OCI-M2 (cell line): Measurements from ENCODE around the gene ARL6IP5.

Source experiments
- DNase-seq: peaks from one replicate; lab custom pipeline; 2025; ENCODE audit not compliant: unreplicated experiment; lab: John Stamatoyannopoulos, UW

The ARL6IP5 gene

DNA sequence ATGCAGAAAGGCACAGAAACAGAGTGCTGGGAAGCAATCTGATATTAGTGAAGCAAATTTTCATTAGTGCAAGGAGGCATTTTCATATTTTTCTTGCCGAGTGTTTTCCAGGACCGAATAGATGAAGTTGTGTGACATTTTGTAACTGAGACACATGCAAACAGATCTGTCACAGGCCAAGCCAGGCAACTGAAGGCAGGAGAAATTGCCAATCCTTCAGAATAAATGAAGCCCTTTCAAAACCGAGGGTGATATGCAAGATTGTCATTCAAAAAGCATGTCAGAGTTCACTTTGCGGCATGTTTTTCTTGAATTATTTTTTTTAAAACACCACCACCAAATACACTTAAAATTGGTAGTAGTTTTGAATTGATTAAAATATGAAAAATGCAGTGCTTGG, 31.4 kb downstream of the ARL6IP5 start:
- no peak for DNase-seq

DNA sequence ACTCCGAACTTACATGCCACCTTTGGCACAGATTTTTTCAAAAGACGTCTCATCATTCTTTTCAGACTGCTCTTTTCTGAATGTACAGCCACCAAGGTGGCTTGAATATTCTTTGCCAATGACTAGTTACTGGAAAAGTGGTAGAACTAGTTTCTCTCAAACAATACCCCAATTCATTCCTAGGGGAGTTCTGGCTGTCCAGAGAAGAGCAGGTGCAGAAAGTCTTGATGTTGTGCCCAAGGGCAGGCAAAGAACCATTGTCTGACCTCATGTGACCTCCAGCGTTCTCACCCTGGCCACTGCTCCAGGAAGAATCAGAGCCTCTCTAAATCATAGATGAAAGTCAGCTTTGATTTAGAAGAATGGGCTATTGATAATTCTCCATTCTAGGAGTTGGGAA, 32.2 kb downstream of the ARL6IP5 start:
- DNase-seq: no peak

DNA sequence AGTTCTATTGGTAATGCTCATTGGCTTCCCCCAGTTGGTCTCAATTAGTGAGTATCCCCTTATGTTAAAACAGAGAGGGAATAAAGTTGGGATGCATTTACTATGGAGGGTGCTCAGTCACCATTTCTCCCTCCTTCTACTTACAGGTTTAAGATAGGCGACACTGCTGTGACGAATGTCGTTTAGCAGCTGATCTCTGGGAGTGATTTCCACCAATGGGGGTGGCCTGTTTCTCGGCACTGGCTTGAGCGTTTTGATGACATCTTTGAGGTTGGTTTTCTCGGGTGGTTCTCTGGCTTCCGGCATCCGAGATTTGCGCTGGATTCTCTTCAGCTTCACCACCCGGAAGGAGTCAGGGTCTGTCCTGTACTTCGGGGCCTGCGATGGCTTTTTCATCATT, 33.8 kb downstream of the ARL6IP5 start:
- no peak for DNase-seq

DNA sequence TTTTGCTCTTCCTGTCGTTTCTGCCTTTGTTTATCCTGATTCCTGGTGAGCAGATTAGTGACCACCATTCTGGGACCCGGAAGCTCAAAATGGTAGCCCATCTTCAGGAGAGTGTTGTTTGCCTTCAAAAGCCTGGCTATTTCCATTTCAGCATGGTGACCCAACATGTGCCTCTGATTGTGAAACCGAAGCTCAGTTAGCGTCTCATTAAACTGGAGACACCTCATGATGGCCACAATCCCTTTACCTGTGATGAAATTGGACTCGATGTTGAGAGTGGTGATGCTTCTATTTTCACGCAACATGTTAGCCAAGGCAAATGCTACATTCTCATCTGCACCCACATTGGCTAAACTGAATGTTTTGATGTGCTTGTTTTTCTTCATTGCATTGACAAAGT, 34.4 kb downstream of the ARL6IP5 start:
- no peak for DNase-seq

DNA sequence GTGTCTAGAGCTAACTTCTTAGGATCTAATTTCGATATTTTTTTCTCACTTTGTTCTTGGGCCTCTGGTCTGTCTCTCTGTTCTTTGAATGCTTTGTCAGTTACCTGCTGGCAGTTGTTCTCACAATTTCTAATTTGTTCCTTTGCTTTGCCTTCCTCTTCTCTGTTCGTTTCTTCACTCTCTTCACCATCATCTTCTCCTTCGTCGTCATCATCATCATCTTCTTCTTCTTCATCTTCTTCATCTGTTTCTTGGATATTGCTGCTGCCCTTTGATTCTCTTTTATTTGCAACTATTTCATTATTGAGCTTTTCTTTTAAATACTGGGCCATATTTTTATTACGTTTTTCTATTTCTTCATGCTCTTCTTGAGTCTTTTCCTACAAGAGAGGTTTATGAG, 34.9 kb downstream of the ARL6IP5 start:
- DNase-seq: no peak

DNA sequence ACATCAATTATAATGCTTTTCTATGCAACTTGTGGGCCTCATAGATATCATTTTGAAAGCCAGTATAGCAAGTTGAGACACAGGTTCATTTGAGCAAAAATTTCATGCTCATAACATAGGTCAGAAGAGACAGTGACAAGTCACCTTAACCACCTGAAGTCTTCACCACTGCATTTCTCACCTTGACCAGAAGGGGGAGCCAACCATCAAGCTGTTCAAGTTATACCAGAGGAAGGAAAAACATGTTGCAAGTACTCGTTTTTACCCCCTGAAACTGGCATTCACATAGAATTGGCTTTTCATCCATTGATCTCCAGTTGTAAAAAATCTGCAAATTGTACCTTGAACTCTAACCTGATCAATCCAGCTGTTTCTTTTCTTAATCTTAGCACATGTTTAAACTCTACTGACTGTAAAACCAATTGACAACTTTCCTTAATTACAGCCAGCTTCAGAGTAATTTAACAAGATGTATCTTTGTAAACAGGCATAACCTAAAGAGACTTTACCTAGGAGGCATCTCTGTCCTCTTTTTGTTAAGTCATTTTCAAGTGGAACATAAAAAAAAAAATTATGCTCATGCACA, 36.2 kb downstream of the ARL6IP5 start:
- DNase-seq: peak; percentile 17

DNA sequence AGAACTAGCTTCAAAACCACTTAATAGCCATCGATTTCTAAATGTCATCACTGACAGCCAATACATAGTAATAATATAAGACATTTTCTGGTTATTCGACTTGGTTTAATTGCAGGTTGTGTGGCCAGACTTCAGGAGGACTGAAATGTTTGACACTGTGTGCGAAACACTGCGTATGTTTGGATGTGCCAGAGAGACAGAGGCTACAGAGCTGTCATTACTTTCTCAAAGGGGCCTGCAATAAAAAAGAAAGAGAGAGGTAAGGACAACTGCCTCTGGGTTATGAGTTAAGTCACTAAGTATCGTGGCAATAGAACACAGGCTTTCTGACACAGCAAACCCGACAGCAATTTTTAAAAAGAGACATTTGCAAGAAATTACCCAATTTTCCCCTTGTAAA, 36.8 kb downstream of the ARL6IP5 start:
- DNase-seq: no peak

DNA sequence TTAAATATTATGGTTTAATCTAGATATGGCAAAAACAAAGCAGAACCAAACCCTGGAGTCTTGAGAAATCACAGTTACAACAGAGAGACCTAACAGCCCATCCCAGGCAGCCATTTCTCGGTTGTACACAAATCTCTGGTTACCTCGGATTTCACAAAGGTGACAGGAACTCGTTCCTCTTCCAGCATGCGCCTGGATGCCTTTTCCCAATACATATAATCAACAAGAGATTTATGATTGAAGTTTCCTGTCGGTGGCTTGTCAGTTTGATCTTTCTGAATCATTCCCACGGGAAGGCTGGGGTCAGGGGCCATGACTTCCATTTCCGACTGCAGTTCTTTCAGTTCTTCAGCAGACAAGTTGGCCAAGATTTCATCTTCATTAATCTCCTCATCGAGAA, 37.2 kb downstream of the ARL6IP5 start:
- no peak for DNase-seq

DNA sequence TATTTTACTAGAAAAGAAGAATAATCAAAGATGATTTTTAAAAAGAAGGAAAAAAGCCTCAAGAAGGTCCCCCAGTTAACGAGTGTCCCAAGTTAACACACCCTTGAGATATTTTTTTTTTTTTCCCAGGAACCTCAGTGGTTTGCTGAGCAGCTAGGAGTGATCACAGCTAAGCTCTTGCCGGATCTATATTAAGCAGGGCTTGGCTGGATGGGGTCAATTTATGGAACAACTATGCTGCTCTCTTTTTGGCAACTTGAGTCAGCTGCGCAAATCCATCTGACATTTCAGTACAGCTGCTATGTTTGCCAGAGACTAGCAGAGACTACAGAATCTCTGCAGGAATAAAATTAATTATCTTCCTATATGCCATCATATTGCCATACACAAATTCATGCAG, 37.7 kb downstream of the ARL6IP5 start, which contains the start of gene LMOD3:
Gene LMOD3 (minus strand): TSS at position 193 of the 400 bp plus-strand sequence. CDS start 209 bp downstream, outside the sequence.
- no peak for DNase-seq

DNA sequence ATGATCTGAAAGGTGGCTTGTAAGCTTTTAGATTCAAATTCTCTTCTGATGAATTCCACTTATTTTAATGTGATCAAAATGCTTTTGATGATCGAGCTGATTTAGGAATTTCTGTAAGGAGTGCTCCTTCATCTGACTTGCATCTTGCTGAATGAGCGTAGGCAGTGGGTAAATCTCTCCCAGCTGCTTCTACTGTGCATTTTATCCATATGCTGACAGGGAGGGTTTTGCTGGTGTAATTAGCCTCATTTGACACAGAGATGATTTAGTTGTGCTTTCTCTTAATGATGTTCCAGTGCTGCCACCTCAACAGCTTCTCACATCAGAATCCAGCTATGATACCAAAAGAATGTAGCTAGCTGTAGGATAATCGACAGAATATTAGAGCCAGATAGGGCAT, 41.5 kb downstream of the ARL6IP5 start:
- DNase-seq: no peak

DNA sequence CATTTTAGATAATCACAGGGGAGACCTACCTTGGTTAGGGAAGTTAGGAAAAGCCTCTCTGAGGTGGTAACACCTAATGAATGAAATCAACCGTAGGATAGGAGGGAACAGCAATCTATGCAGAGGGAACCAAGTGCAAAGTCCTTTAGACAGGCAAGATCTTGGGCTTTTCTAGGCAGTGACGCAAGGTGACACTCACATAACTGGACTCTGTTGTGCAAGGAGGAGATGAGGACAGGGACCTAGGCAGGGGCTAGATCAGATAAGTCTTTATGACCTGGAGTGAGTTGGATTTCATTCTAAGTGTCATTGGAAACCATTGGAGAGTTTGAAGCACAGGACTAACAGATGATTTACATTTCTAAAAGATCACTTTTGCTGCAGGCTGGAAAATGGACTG, 42.3 kb downstream of the ARL6IP5 start:
- DNase-seq: no peak

DNA sequence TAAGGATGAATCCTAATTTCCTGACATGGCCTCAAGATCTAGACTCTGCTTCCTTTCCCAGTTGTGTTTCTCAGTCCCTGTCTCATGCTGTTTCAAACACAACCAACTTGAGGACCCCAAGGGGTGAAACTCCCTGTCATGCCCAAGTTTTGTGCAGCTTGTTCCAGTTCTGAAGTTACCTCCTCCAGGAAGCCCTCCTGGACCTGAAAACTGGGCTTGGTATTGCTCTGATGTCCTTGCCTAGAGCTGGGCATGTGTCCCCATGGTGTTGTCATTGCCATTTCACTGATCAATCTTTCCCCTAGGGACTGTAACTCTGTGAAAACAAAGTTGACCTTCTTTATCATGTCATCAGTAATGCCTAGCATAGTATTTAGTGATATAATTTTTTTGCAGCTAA, 43.8 kb downstream of the ARL6IP5 start:
- DNase-seq: no peak

DNA sequence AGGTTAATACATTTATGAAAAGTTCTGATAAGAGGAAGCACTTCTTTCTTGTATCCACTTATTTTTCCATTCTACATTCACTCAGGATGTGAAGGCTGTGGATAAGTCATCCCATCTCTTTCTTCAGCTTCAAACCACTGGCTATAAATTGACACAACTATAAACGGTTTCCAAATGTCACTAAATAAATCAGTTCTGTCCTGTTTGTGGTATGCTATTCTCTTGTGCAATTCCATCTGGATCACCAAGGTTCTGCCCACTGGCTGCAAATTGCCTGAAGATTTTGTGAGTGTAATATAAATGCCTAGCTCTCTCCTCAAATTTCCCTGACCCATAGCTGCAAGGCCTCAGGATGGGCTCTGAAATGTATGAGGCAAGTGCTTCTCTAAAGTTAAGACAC, 44.8 kb downstream of the ARL6IP5 start:
- no peak for DNase-seq

DNA sequence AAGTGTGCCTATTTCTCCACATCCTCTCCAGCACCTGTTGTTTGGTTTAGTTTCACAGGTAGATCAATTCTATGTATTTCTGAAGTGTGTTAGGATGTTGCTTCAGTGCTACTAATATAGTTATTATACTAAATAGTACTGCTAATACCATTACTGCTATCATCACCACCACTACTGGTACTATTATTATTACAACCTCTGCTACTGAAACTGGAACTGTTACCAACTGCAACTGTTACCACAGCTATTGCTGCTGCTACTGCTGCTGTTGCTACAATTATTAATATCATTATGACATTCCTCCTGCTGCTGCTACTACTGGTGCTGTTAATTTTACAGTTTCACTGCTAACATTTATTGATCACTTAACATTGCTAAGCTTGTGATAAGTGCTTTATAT, 46.0 kb downstream of the ARL6IP5 start:
- DNase-seq: no peak

DNA sequence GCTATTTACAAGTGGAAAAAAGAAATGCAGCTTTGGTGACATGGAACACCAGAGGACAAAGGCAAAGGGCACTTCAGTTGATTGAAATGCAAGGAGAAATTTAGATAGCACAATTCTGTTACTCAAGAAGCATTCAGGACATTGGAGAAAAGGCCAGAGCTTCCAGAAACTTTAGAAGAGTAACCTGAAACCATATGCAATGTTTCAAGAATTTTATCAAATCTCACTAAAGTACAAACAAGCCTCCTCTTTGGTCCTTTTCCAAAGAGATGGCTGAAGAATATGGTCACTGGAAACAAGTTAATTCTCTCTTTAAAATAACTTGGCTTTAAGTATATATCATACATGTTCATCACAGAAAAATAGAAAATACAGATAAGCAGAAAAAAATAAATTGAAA, 52.3 kb downstream of the ARL6IP5 start:
- no peak for DNase-seq

DNA sequence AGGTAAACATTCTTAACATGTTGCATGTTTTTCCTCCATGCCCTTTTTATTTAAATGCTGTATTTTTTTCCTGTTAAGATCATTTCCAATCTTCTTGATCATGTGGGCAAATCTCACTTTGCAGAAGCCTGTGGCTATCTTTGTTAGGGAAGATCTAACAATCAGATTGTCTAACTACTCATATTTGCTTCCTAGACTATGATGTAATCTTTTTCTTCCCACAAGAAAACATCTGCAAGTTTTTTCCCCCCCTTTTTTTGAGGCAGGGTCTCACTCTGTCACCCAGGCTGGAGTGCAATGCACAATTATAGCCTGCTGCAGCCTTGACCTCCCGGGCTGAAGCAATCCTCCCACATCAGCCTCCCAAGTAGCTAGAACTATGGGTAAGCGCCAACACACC, 52.7 kb downstream of the ARL6IP5 start:
- DNase-seq: no peak

DNA sequence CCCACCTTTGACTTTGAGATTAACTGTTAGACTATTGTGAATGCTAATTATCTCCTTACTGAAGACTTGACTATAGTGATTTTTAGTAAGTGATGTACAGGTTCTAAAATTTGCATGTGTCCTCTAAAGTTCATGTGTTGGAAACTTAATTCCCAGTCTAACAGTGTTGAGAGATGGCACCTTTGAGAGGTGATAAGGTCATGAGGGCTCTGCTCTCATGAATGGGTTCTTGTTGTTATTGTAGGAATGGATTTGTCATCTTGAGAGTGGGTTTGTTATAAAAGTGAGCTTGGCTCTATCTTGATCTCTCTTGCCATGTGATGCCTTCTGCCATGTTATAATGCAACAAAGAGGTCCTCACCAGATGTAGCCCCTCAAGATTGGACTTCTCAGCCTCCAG, 56.6 kb downstream of the ARL6IP5 start:
- no peak for DNase-seq

DNA sequence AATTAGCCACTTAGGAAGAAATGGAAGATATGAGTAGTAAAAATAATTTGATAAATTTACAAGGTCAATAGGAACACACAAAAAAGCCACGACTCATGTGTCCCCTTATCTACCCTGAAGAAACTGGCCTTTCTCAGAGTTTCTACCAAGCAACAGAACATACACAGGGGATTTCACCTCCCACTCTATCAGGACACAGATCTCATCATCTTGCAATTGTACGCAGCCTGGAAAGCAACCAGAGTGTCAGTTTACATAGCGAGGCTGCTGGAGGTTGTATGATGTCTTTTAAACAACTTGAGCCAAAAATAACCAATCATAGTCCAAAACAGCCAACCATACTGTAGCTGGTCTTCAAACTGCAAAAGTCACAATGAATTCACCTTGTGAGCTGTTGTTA, 57.4 kb downstream of the ARL6IP5 start:
- no peak for DNase-seq

DNA sequence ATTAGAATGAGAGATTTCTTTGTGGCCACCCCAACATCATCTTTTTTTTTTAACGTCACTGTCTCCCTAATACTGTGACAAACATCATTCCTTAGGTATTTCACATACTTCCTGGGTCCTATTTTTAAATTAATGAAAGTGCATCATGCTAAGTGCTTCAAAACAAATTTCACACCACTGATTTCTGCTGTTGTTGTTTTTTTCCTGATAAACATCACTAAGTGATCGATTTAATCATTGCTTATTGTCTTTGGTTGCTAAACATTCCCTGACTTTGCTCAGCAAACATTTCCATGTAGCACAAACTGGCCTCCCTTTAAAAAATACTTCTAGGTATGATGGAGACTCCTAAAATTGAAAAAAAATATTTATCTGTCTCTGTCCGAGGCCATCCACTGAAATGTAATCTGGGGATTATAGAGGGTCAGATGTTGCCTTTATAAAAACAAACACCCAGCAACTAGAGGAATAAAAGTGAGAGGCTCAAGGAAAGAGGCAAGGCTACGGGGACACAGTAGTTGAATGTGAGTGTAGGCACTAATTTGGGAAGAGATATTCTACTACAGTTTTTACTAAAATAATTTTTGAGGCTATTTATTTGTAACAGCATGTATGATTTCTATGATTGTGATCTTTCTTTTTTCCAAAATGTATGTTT, 58.2 kb downstream of the ARL6IP5 start:
- DNase-seq: no peak

DNA sequence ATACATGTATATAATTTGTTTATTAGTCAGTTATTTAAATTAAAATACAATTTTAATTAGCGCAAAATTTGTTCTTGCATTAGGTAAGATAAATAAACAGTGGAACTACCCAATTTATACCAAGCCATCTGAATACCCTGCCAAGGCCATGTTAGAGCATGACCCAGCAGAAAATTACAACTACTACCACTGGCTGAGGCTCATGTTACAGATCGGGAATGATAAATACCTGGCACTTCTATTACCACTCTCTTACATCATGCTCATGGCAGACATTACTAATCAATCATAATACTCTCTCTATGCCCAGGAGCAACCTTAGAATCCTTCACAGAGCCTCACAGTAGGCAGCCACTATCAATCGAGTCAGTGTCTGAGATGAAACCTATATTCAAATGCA, 58.9 kb downstream of the ARL6IP5 start:
- no peak for DNase-seq

DNA sequence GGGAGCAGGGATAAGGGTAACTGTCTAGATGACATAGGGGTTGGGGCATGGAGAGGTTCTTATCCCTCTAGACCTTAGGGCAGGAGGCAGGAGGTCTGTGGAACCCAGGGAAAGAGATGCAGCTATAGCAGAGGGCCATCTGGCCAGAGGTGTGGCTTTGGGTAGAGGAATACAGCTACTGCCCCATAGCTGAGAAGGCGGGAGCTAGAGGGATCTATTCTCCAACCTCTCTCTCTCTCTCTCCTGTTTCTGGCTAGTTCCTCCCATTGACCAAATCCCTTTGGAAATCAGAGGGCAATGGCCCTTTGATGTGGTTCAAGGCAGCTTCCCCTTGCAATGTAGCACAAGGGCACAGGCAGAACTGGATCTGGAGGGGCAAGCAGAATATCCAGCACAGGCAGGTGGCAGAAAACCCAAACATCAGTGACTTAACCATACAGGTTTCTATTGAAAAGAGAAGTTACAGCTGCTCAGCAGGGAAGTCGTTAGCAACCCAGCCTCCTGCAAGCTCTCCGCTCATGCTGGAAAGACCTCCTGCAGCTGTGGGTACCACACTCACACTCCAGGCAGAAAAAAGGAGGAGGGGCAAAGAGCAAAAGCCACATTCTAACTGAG, 60.0 kb downstream of the ARL6IP5 start:
- no peak for DNase-seq

DNA sequence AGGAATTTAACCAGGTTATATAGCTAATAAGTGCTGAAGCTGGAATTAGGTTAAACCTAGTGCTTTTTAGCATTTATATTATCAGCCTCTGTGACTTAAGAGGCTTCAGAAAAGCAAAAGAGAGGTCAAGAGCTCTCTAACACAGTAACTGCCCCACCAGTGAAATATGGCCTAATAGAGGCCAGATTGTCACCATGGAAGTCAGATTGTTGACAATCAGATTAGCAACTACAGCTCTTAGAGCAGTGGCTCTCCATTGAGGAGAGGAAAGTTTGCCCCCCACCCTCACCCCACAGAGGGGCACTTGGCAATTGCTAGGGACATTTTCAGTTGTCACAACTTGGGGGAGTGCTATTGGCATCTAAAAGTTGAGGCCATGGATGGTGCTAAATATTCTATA, 61.0 kb downstream of the ARL6IP5 start:
- DNase-seq: no peak

DNA sequence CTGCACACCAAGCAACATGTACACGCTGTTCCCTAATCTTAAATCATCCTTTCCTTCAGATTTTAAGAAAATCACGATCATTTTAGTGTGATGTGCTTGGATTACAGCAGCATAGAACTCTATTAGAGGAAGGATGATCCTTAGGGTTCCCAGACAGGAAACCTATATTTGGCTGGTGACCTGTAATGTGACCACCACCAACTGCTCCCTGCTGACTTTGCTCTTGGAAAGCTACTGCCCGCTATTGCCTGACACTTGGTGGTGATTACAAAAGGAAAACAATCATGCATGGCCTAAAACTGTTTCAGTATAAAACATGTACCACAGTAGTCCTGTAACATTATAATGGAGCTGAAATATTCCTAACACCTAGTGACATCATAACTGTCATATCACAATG, 64.8 kb downstream of the ARL6IP5 start:
- no peak for DNase-seq
